ENCODE data around the gene IGIP. TPM values are rescaled to one million over a fixed set of nuclear protein-coding genes. Genes with fewer than 3 reads are reported as not detected.

Gene IGIP
- polyA plus RNA-seq, 1 donor (not counting 4 experiments of a cell fraction or from before 2014, with no cell fraction given) = 1.5 TPM

- peaks cover 4% of the 10 kb centered on the region for H3K79me2 ChIP-seq (ENCODE audit: control insufficient read depth, insufficient read depth, low read length)
- no peaks in the 10 kb centered on the region for H3K9me1 ChIP-seq (ENCODE audit: control insufficient read depth, extremely low read depth, insufficient read depth, low read length)
- H3K9ac ChIP-seq (ENCODE audit: control insufficient read depth, extremely low read depth, insufficient read depth, low read length) = no peak overlapping the region
- no peaks in the 10 kb centered on the region for H3K36me3 ChIP-seq (ENCODE audit: control insufficient read depth in 2 of 2, extremely low read depth in 1 of 2, insufficient read depth in 2 of 2, low read length in 2 of 2)
- H3K27me3 ChIP-seq (ENCODE audit: control insufficient read depth, extremely low read depth, insufficient read depth, low read length) = no peaks in the 10 kb centered on the region
- peaks cover 5% of the 10 kb centered on the region for H3K4me1 ChIP-seq (ENCODE audit: control insufficient read depth, extremely low read depth, insufficient read depth, low read length)
- TF ChIP-seq CTCF (optimal IDR thresholded peaks at IDR 0.05 in 1 of 3, IDR thresholded peaks at IDR 0.05 in 1 of 3, conservative IDR thresholded peaks at IDR 0.05 in 1 of 3; ENCODE audit: extremely low read depth in 1 of 3, insufficient read depth in 2 of 3, low read length in 3 of 3) (no peak), EZH2 (IDR thresholded peaks at IDR 0.05; ENCODE audit: low read length) (no peak)
- H3K4me3 ChIP-seq (ENCODE audit: control insufficient read depth in 2 of 3, extremely low read depth in 1 of 3, insufficient read depth in 2 of 3, low read depth in 1 of 3, low read length in 3 of 3) = no peak overlapping the region
- H3K27ac ChIP-seq (ENCODE audit: control insufficient read depth, insufficient read depth, low read length) = no peak overlapping the region
- H4K20me1 ChIP-seq (ENCODE audit: control insufficient read depth, extremely low read depth, insufficient read depth, low read length) = no peaks in the 10 kb centered on the region
- dilution Hi-C loops (cut with MboI; ENCODE audit: extremely low pct_ligation_motif_present, low sequenced_read_pairs) = no loop called here
- no peaks in the 10 kb centered on the region for H3K9me3 ChIP-seq (ENCODE audit: control insufficient read depth, low read depth, low read length)
- DNase-seq (ENCODE audit: low read depth, low spot score) = no peak
- H3K4me2 ChIP-seq (ENCODE audit: control insufficient read depth, extremely low read depth, insufficient read depth, low read depth, low read length) = no peak overlapping the region
- FAIRE-seq = peak; percentile 32
- H2AFZ ChIP-seq (ENCODE audit: control insufficient read depth, low read length) = no peak overlapping the region
Observed at GRCh38 chr5:140126315-140127012, 727 bp downstream of the IGIP start.

GRCh38 chr5:140128376-140128775 lies 2.6 kb downstream of the IGIP start:
- DNase-seq (ENCODE audit: low read depth, low spot score) = no peak
- no peak overlapping the region for H2AFZ ChIP-seq (ENCODE audit: control insufficient read depth, low read length)
- H4K20me1 ChIP-seq (ENCODE audit: control insufficient read depth, extremely low read depth, insufficient read depth, low read length) = no peaks in the 10 kb centered on the region
- H3K9me1 ChIP-seq (ENCODE audit: control insufficient read depth, extremely low read depth, insufficient read depth, low read length) = no peaks in the 10 kb centered on the region
- H3K79me2 ChIP-seq (ENCODE audit: control insufficient read depth, insufficient read depth, low read length) = peaks cover 4% of the 10 kb centered on the region
- no peaks in the 10 kb centered on the region for H3K9me3 ChIP-seq (ENCODE audit: control insufficient read depth, low read depth, low read length)
- H3K27me3 ChIP-seq (ENCODE audit: control insufficient read depth, extremely low read depth, insufficient read depth, low read length) = no peaks in the 10 kb centered on the region
- peaks cover 18% of the 10 kb centered on the region for H3K4me1 ChIP-seq (ENCODE audit: control insufficient read depth, extremely low read depth, insufficient read depth, low read length)
- H3K36me3 ChIP-seq (ENCODE audit: control insufficient read depth in 2 of 2, extremely low read depth in 1 of 2, insufficient read depth in 2 of 2, low read length in 2 of 2) = no peaks in the 10 kb centered on the region
- H3K27ac ChIP-seq (ENCODE audit: control insufficient read depth, insufficient read depth, low read length) = no peak overlapping the region
- FAIRE-seq = no peak
- H3K9ac ChIP-seq (ENCODE audit: control insufficient read depth, extremely low read depth, insufficient read depth, low read length) = no peak overlapping the region
- TF ChIP-seq CTCF (optimal IDR thresholded peaks at IDR 0.05 in 1 of 3, IDR thresholded peaks at IDR 0.05 in 1 of 3, conservative IDR thresholded peaks at IDR 0.05 in 1 of 3; ENCODE audit: extremely low read depth in 1 of 3, insufficient read depth in 2 of 3, low read length in 3 of 3) (no peak), EZH2 (IDR thresholded peaks at IDR 0.05; ENCODE audit: low read length) (no peak)
- dilution Hi-C loops (cut with MboI; ENCODE audit: extremely low pct_ligation_motif_present, low sequenced_read_pairs) = no loop called here
- H3K4me2 ChIP-seq (ENCODE audit: control insufficient read depth, extremely low read depth, insufficient read depth, low read depth, low read length) = no peak overlapping the region
- no peak overlapping the region for H3K4me3 ChIP-seq (ENCODE audit: control insufficient read depth in 2 of 3, extremely low read depth in 1 of 3, insufficient read depth in 2 of 3, low read depth in 1 of 3, low read length in 3 of 3)
